H1 (cell line): ENCODE measurements around the gene FXYD5. TPM values are rescaled to one million over a fixed set of nuclear protein-coding genes. Genes with fewer than 3 reads are reported as not detected.
A peak's percentile ranks its signal among the peaks of the same experiment; 100 is the strongest.

Source experiments
- CTCF ChIA-PET: fragments of 300-600 bp; sonication (Branson Sonifier 250); formaldehyde crosslinking; loops from one replicate; lab custom pipeline; 2021; ENCODE audit not compliant: partially characterized antibody; lab: Charles Lee
- POLR2A ChIA-PET: fragments of 300-600 bp; sonication (Branson Sonifier 250); formaldehyde crosslinking; loops from one replicate; lab custom pipeline; 2021; ENCODE audit warnings: inconsistent platforms; ENCODE audit not compliant: partially characterized antibody; lab: Charles Lee
- DNase-seq, 2 experiments: peaks; one replicate each; pipeline versions ENCODE4 v3.0.0 to v3.0.0-alpha.2; 2010 to 2022; ENCODE audit warnings: low spot score in 2 of 2, low read depth in 1 of 2, mixed read lengths in 1 of 2
- FAIRE-seq: peaks from 2 replicates; lab custom pipeline; 2011; peaks lifted over from hg19 to GRCh38; lab: Jason Lieb, UNC
- H2AFZ ChIP-seq: 2 replicates; pipeline ENCODE4 v1.8.1; 2012; ENCODE audit warnings: low read length, inconsistent platforms
- H2AK5ac ChIP-seq: 2 replicates; pipeline ENCODE4 v1.6.1; 2013; ENCODE audit warnings: low read depth, low read length
- H2BK120ac ChIP-seq: replicated peaks from 2 replicates; pipeline ENCODE3; 2013; ENCODE audit warnings: low read depth, low read length, inconsistent platforms
- H2BK12ac ChIP-seq: 2 replicates; pipeline ENCODE4 v1.6.1; 2013; ENCODE audit warnings: low read depth, low read length
- H2BK15ac ChIP-seq: 2 replicates; pipeline ENCODE4 v1.6.1; 2013; ENCODE audit warnings: low read length
- H2BK20ac ChIP-seq: 2 replicates; pipeline ENCODE4 v1.6.1; 2013; ENCODE audit warnings: low read length
- H2BK5ac ChIP-seq: 2 replicates; pipeline ENCODE4 v1.6.1; 2013; ENCODE audit warnings: low read depth, low read length
- H3K14ac ChIP-seq: 2 replicates; pipeline ENCODE4 v1.6.1; 2013; ENCODE audit warnings: inconsistent platforms; ENCODE audit not compliant: insufficient read length
- H3K18ac ChIP-seq: 2 replicates; pipeline ENCODE4 v1.6.1; 2013; ENCODE audit warnings: low read length; ENCODE audit errors: extremely low read depth
- H3K23ac ChIP-seq: 2 replicates; pipeline ENCODE4 v1.6.1; 2013; ENCODE audit warnings: inconsistent platforms; ENCODE audit not compliant: insufficient read length
- H3K23me2 ChIP-seq: 2 replicates; pipeline ENCODE4 v1.6.1; 2013; ENCODE audit warnings: low read depth, low read length
- H3K27ac ChIP-seq: 2 replicates; pipeline ENCODE4 v1.6.1; 2011; ENCODE audit warnings: low read depth, low read length, inconsistent platforms
- H3K27me3 ChIP-seq, 4 experiments: replicated peaks in 1 of 4; 1 replicate in 1 of 4; 2 replicates in 3 of 4; pipeline versions ENCODE4 v1.6.1 to v1.8.1; 2011 to 2013; ENCODE audit warnings: low read length in 3 of 4, mild to moderate bottlenecking in 3 of 4, inconsistent platforms in 2 of 4, mixed read lengths in 2 of 4, moderate library complexity in 1 of 4; ENCODE audit not compliant: control insufficient read depth in 3 of 4, insufficient read depth in 3 of 4; ENCODE audit errors: extremely low read depth in 1 of 4
- H3K36me3 ChIP-seq, 4 experiments: 2 replicates each; pipeline versions ENCODE4 v1.6.1 to v1.8.1; 2011 to 2013; ENCODE audit warnings: mild to moderate bottlenecking in 4 of 4, low read length in 3 of 4, moderate library complexity in 2 of 4, control low read depth in 1 of 4, inconsistent platforms in 1 of 4; ENCODE audit not compliant: insufficient read depth in 4 of 4, control insufficient read depth in 2 of 4
- H3K4ac ChIP-seq: replicated peaks from 2 replicates; pipeline ENCODE3; 2013; ENCODE audit warnings: low read length, low read depth, mixed read lengths, inconsistent platforms; ENCODE audit not compliant: insufficient read length
- H3K4me1 ChIP-seq, 4 experiments: replicated peaks in 1 of 4; 1 replicate in 1 of 4; 2 replicates in 3 of 4; pipeline versions ENCODE4 v1.6.1 to v1.8.1; 2011 to 2013; ENCODE audit warnings: low read length in 3 of 4, inconsistent platforms in 2 of 4, mixed read lengths in 1 of 4; ENCODE audit not compliant: insufficient read depth in 4 of 4, control insufficient read depth in 3 of 4
- H3K4me2 ChIP-seq, 2 experiments: 2 replicates each; pipeline versions ENCODE4 v1.6.1 to v1.8.1; 2011 to 2013; ENCODE audit warnings: low read depth in 2 of 2, low read length in 2 of 2, control low read depth in 1 of 2, inconsistent platforms in 1 of 2, mild to moderate bottlenecking in 1 of 2; ENCODE audit not compliant: insufficient read depth in 1 of 2
- H3K4me3 ChIP-seq, 4 experiments: fragments of 200-600, 300-600 bp in 1 of 4; sonication (generic), shearing (Covaris generic), sonication (Bioruptor Twin) in 1 of 4; 2 replicates each; pipeline versions ENCODE4 v1.5.1 to v1.8.1; 2011 to 2016; ENCODE audit warnings: low read length in 4 of 4, low read depth in 3 of 4, control low read depth in 2 of 4, inconsistent platforms in 2 of 4, mild to moderate bottlenecking in 2 of 4, mixed read lengths in 1 of 4, moderate library complexity in 1 of 4; ENCODE audit not compliant: insufficient read depth in 2 of 4; ENCODE audit errors: extremely low read depth in 1 of 4
- H3K56ac ChIP-seq: replicated peaks from 2 replicates; pipeline ENCODE3; 2013; ENCODE audit warnings: low read depth, mild to moderate bottlenecking, mixed read lengths, low read length, inconsistent platforms; ENCODE audit not compliant: insufficient read length
- H3K79me1 ChIP-seq: 2 replicates; pipeline ENCODE4 v1.6.1; 2013; ENCODE audit warnings: low read depth, low read length, control low read depth
- H3K79me2 ChIP-seq, 2 experiments: 2 replicates each; pipeline versions ENCODE4 v1.6.1 to v1.8.1; 2012 to 2013; ENCODE audit warnings: low read length in 2 of 2, mild to moderate bottlenecking in 2 of 2, inconsistent platforms in 1 of 2; ENCODE audit not compliant: insufficient read depth in 2 of 2, control insufficient read depth in 1 of 2
- H3K9ac ChIP-seq, 4 experiments: replicated peaks in 1 of 4; 1 replicate in 1 of 4; 2 replicates in 3 of 4; pipeline versions ENCODE4 v1.6.1 to v1.8.1; 2011 to 2013; ENCODE audit warnings: low read depth in 3 of 4, low read length in 3 of 4, control low read depth in 2 of 4, mild to moderate bottlenecking in 2 of 4, moderate library complexity in 2 of 4, inconsistent platforms in 1 of 4; ENCODE audit errors: extremely low read depth in 1 of 4
- H3K9me3 ChIP-seq, 2 experiments: 2 replicates each; pipeline versions ENCODE4 v1.6.1 to v1.8.1; 2012 to 2013; ENCODE audit warnings: mild to moderate bottlenecking in 2 of 2, moderate library complexity in 2 of 2, control low read depth in 1 of 2, inconsistent platforms in 1 of 2, low read depth in 1 of 2, low read length in 1 of 2, mixed read lengths in 1 of 2; ENCODE audit not compliant: insufficient read depth in 2 of 2
- H4K20me1 ChIP-seq, 2 experiments: replicated peaks in 1 of 2; 2 replicates each; pipeline versions ENCODE3 to v1.8.1; 2011 to 2013; ENCODE audit warnings: inconsistent platforms in 2 of 2, low read length in 2 of 2, mild to moderate bottlenecking in 1 of 2; ENCODE audit not compliant: insufficient read depth in 2 of 2, control insufficient read depth in 1 of 2
- H4K5ac ChIP-seq: 2 replicates; pipeline ENCODE4 v1.6.1; 2013; ENCODE audit warnings: low read length, low read depth, mixed read lengths, inconsistent platforms; ENCODE audit not compliant: insufficient read length
- H4K8ac ChIP-seq: 2 replicates; pipeline ENCODE4 v1.8.0; 2013; ENCODE audit warnings: mild to moderate bottlenecking, moderate library complexity, low read length, inconsistent platforms; ENCODE audit not compliant: insufficient read depth; ENCODE audit errors: extremely low read depth
- H4K91ac ChIP-seq: replicated peaks from 2 replicates; pipeline ENCODE3; 2013; ENCODE audit warnings: low read length, mixed read lengths, inconsistent platforms; ENCODE audit not compliant: insufficient read length
- ASH2L ChIP-seq: fragments of 200-600, 300-600 bp; sonication (generic); IDR thresholded peaks from one replicate; pipeline ENCODE4 v1.7.1; 2017; ENCODE audit warnings: low read length
- BCL11A ChIP-seq, 2 experiments: IDR thresholded peaks; one replicate each; pipeline ENCODE4 v1.6.1; 2011; ENCODE audit warnings: low read depth in 2 of 2, low read length in 2 of 2, mild to moderate bottlenecking in 2 of 2
- CREB1 ChIP-seq: IDR thresholded peaks from 2 replicates; pipeline ENCODE4 v1.6.1; 2012; ENCODE audit warnings: inconsistent platforms
- E2F6 ChIP-seq: IDR thresholded peaks from 2 replicates; pipeline ENCODE4 v1.6.1; 2012; ENCODE audit warnings: inconsistent platforms
- EP300 ChIP-seq, 2 experiments: IDR thresholded peaks; 1 replicate in 1 of 2; 2 replicates in 1 of 2; pipeline ENCODE4 v1.6.1; 2011 to 2012; ENCODE audit warnings: low read depth in 2 of 2, low read length in 2 of 2, mild to moderate bottlenecking in 2 of 2, borderline replicate concordance in 1 of 2, inconsistent platforms in 1 of 2, moderate library complexity in 1 of 2
- GTF2F1 ChIP-seq: IDR thresholded peaks from 2 replicates; pipeline ENCODE4 v1.6.1; 2012; ENCODE audit warnings: low read depth, low read length, improper control_type of control experiment, borderline replicate concordance
- HDAC6 ChIP-seq: IDR thresholded peaks from one replicate; pipeline ENCODE4 v1.7.1; 2012; ENCODE audit warnings: low read depth, mild to moderate bottlenecking, inconsistent platforms, low read length, moderate library complexity
- JUN ChIP-seq: IDR thresholded peaks from 2 replicates; pipeline ENCODE4 v1.6.1; 2011; ENCODE audit warnings: low read depth, mild to moderate bottlenecking, improper control_type of control experiment, low read length
- POU5F1 ChIP-seq: IDR thresholded peaks from 2 replicates; pipeline ENCODE4 v1.6.1; 2011; ENCODE audit warnings: low read depth, mild to moderate bottlenecking, low read length, moderate library complexity
- RFX5 ChIP-seq: IDR thresholded peaks from 2 replicates; pipeline ENCODE4 v1.6.1; 2011; ENCODE audit warnings: low read depth, low read length, improper control_type of control experiment, borderline replicate concordance
- TEAD4 ChIP-seq: IDR thresholded peaks from 2 replicates; pipeline ENCODE4 v1.6.1; 2012; ENCODE audit warnings: low read depth, low read length, inconsistent platforms, mixed read lengths
- USF2 ChIP-seq: IDR thresholded peaks from 2 replicates; pipeline ENCODE4 v1.6.1; 2011; ENCODE audit warnings: low read length, improper control_type of control experiment
- ZNF274 ChIP-seq: IDR thresholded peaks from 2 replicates; pipeline ENCODE4 v1.7.0; 2012; ENCODE audit warnings: low read length, borderline replicate concordance; ENCODE audit errors: extremely low read depth
- WGBS, 2 experiments: shearing (Covaris generic) in 1 of 2; methylation state at CpG; one replicate each; pipeline versions ENCODE4 v1.1.6 to v1.1.7; 2013 to 2015; ENCODE audit warnings: low lambda C conversion rate in 2 of 2, mixed read lengths in 2 of 2, inconsistent platforms in 1 of 2, low coverage in 1 of 2, missing lambda C conversion rate in 1 of 2; ENCODE audit not compliant: insufficient replicate concordance in 2 of 2, insufficient coverage in 1 of 2, insufficient read length in 1 of 2; ENCODE audit errors: extremely low coverage in 1 of 2, missing lambda C conversion rate in 1 of 2; 5-methylcytosine and 5-hydroxymethylcytosine counted together
- polyA plus RNA-seq, 7 experiments: library from polyadenylated mRNA; depleted of rRNA in 3 of 7; stranded (reverse) in 5 of 7; unstranded in 2 of 7; fragments of >200 nt in 5 of 7; fragments of 200-250 nt in 2 of 7; gene quantifications; 1 replicate in 5 of 7; 2 replicates in 1 of 7; 4 replicates in 1 of 7; pipeline versions ENCODE4 v1.2.1 to v1.2.3, GENCODE V29; 2011 to 2013; ENCODE audit warnings: missing spikeins in 2 of 7, mixed read lengths in 2 of 7
- total RNA-seq: library from RNA; stranded (reverse); fragmentation: NEBNext Ultra II Directional; extraction: Animal tissue kit (Norgen Biotek cat#: 25700); gene quantifications from 2 replicates; pipeline ENCODE4 v1.2.1, GENCODE V29; 2021

Gene FXYD5
- total and polyA plus RNA-seq, 2 of the 8 experiments (the other 6 are each of a cell fraction or from before 2014, with no cell fraction given): 99.0 to 191 TPM

GRCh38 chr19:35110974-35111373 lies 43.6 kb upstream of the FXYD5 start:
- no peak overlapping the region for H4K8ac ChIP-seq
- no peaks in the 10 kb centered on the region for H3K79me1 ChIP-seq
- H2BK5ac ChIP-seq: no peak overlapping the region
- no peak overlapping the region for H2AK5ac ChIP-seq
- WGBS, 2 experiments: 82% methylated on average over 5 of the region's 9 CpGs; no CpG with 5 or more reads in 1 of the 2 experiments
- no peak overlapping the region for H3K14ac ChIP-seq
- no peaks in the 10 kb centered on the region for H3K23me2 ChIP-seq
- CTCF ChIA-PET: interaction anchor here (0.5 to 3.4 kb wide), 12 partner anchors 12 to 1073 kb away, joined by 3 to 21 read pairs (median 3); partner anchors contain the start of gene LGI4
- H3K4ac ChIP-seq: no peak overlapping the region
- H3K4me2 ChIP-seq: no peak overlapping the region
- H3K9me3 ChIP-seq: no peaks in the 10 kb centered on the region
- no peak overlapping the region for H2BK12ac ChIP-seq
- no peak overlapping the region for H2AFZ ChIP-seq
- no peaks in the 10 kb centered on the region for H4K20me1 ChIP-seq
- no peaks in the 10 kb centered on the region for H3K79me2 ChIP-seq
- H3K27ac ChIP-seq: no peak overlapping the region
- peaks cover 0 to under 1% (median 0%) of the 10 kb centered on the region in 4 experiments; a peak in 1 of 7 replicates for H3K27me3 ChIP-seq
- no peak overlapping the region for H3K4me3 ChIP-seq
- H2BK20ac ChIP-seq: no peak overlapping the region
- peak overlapping the region; percentile 68; the same call in 1 of the 2 replicates for H3K18ac ChIP-seq
- no peak overlapping the region for H2BK15ac ChIP-seq
- peak overlapping the region; percentile 22 for H4K5ac ChIP-seq
- H3K36me3 ChIP-seq: no peaks in the 10 kb centered on the region
- POLR2A ChIA-PET: interaction anchor here (0.8 to 1.8 kb wide), 5 partner anchors 11 to 64 kb away, joined by 3 to 8 read pairs (median 3); partner anchors contain the start of gene LGI4
- H3K4me1 ChIP-seq: peaks cover 0 to 13% (median 9%) of the 10 kb centered on the region in 4 experiments; a peak in 6 of 7 replicates
- FAIRE-seq (no peak), DNase-seq (no peak)
- no peak overlapping the region for H3K23ac ChIP-seq
- no peak overlapping the region for H4K91ac ChIP-seq
- H3K9ac ChIP-seq: no peak overlapping the region
- no peak overlapping the region for H3K56ac ChIP-seq
- H2BK120ac ChIP-seq: no peak overlapping the region
- no peak for TF ChIP-seq EP300 (IDR thresholded peaks at IDR 0.05; ENCODE audit: borderline replicate concordance in 1 of 2, low read depth in 2 of 2, low read length in 2 of 2)
- TF ChIP-seq E2F6: no peak
- no peak for TF ChIP-seq ZNF274
- TF ChIP-seq BCL11A (IDR thresholded peaks at IDR 0.05; ENCODE audit: low read depth in 2 of 2, low read length in 2 of 2): no peak
- TF ChIP-seq TEAD4: no peak
- TF ChIP-seq RFX5: no peak
- TF ChIP-seq ASH2L: no peak
- no peak for TF ChIP-seq HDAC6
- no peak for TF ChIP-seq CREB1
- no peak for TF ChIP-seq POU5F1
- TF ChIP-seq JUN: no peak
- no peak for TF ChIP-seq USF2
- TF ChIP-seq GTF2F1: no peak
